Fibroblast of villous mesenchyme (primary cell): ENCODE results near the gene FAAP20. TPM values are rescaled to one million over a fixed set of nuclear protein-coding genes. Genes with fewer than 3 reads are reported as not detected.

ENCODE experiments used
- DNase-seq: peaks from one replicate; pipeline ENCODE4 v3.0.0-alpha.2; 2010; ENCODE audit warnings: low read depth
- H3K4me3 ChIP-seq: 2 replicates; pipeline ENCODE4 v1.5.1; 2011; ENCODE audit warnings: low read depth, mild to moderate bottlenecking, low read length
- total RNA-seq: library from RNA; depleted of rRNA; stranded (reverse); fragments of >200 nt; gene quantifications from 2 replicates; pipeline ENCODE4 v1.2.3, GENCODE V29; 2012
- TF ChIP-seq, protein P1 (sequence below): IDR thresholded peaks from 2 replicates; pipeline ENCODE4 v1.5.1; 2012; ENCODE audit warnings: low read depth, mild to moderate bottlenecking, low read length; ENCODE audit not compliant: insufficient read depth

The FAAP20 gene
- total RNA-seq, 1 donor = 20.7 TPM

- H3K4me3 ChIP-seq = peak overlapping the region; percentile 86
- TF ChIP-seq, protein P1, sequence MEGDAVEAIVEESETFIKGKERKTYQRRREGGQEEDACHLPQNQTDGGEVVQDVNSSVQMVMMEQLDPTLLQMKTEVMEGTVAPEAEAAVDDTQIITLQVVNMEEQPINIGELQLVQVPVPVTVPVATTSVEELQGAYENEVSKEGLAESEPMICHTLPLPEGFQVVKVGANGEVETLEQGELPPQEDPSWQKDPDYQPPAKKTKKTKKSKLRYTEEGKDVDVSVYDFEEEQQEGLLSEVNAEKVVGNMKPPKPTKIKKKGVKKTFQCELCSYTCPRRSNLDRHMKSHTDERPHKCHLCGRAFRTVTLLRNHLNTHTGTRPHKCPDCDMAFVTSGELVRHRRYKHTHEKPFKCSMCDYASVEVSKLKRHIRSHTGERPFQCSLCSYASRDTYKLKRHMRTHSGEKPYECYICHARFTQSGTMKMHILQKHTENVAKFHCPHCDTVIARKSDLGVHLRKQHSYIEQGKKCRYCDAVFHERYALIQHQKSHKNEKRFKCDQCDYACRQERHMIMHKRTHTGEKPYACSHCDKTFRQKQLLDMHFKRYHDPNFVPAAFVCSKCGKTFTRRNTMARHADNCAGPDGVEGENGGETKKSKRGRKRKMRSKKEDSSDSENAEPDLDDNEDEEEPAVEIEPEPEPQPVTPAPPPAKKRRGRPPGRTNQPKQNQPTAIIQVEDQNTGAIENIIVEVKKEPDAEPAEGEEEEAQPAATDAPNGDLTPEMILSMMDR = no peak
- DNase-seq = no peak
Observed at GRCh38 chr1:2233468-2233867, 38.9 kb upstream of the FAAP20 start.

DNA sequence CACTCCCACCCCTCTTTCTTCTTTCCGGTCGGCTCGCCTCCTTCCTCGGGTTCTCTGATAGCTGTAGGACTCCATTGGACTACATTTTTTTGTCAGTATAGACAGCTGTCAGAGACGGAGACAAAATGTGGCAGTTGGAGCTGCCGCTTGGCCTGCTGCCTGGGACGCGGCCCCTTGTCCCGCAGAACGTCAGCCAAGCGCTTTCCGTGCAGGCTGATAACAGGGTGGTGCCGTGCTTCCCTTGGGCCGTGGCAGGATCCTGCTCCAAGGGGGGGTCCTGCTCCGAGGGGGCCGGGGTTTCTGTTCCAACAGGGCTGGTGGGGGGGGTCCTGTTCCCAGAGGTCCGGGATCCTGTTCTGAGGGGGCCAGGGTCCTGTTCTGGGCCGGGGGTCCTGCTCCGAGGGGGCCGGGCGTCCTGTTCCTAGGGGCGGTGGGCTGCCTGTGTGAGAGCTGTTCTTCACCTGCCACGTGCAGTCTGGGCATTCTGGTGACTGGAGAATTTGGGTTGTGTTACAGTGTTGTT is 38.4 kb upstream of the FAAP20 start:
- TF ChIP-seq, protein P1 = no peak
- DNase-seq = no peak

DNA sequence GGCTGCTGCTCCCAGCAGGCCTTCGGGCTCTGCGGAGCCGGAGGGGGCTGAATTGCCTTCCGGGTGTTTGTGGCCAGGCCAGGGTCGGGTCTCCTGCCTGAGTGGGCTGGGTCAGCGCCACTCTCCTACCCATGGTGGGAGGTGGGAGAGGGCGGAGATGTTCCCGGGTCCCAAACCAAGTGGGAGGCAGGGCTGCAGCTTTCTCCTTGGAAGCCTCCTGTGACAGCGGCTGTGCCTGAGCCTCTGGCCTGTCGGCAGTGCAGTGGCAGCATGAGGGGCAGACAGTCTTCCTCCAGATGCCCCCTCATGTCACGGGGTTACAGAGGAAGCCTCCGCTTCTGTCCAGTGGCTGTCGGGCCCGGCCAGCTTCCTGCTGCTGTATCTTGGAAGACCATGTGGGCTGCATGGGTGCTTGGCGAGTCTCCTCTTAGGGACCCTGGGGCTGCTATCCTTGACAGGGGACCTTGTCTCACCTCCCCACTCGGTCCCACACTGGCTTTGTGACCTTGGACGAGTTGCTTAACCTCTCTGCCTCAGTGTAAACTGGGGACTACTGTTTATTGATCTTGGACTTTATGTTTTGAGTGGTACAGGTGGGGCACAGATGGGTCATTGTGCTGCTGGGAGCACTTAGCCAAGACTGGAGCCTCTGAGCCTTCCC is 37.8 kb upstream of the FAAP20 start:
- peak overlapping the region; percentile 86 for H3K4me3 ChIP-seq
- TF ChIP-seq, protein P1 = no peak
- DNase-seq = no peak

More for the DNA sequence above, 38.4 kb upstream of the FAAP20 start:
- H3K4me3 ChIP-seq = peak overlapping the region; percentile 86

- DNase-seq = peak; percentile 92
- peak overlapping the region; percentile 86 for H3K4me3 ChIP-seq
- TF ChIP-seq, protein P1 = no peak
Observed at GRCh38 chr1:2231532-2232254, 37.1 kb upstream of the FAAP20 start.

- peak; percentile 57 for DNase-seq
- peak overlapping the region; percentile 86 for H3K4me3 ChIP-seq
- TF ChIP-seq, protein P1 = no peak
Observed at GRCh38 chr1:2230781-2231531, 36.4 kb upstream of the FAAP20 start.

DNA sequence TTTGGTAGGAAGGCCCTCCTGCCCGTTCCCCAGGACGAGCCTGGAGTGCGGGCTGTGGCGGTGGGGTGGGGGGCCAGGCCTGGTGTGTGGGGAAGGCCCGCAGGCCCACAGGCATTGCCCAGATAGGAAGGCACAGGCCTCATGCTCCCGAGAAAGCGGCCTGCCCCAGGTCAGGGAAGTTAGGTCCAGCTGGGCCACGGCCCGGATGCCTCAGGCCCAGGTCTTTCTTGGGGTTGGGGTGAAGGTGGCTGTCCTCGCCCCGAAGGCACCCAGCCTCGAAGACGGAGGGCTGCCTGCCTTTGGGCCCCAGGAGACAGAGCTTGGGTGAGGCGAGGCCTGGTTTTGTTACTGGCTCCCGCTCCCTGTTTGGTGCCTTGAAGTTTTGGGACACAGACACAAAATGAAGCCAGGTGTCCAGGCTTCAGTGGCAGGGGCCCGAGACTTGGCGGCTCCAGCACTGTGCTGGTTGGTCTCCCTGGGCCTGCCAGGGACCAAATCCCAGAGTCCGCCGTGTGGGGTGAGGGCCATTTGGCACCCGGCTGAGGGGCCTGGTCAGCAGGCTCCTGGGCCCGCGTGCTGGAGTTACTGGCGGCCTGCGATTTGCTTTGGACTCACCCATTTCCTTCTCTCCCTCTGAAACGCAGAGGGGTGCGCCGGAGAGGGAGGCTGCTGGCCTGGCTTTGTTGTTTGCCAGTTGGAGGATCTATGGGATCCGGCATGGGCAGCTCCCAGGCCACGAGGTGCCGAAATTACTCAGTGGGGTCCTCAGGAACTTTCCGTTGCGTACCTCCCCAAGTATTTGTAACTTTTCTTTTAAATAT is 35.5 kb upstream of the FAAP20 start:
- TF ChIP-seq, protein P1 = no peak
- peak; percentile 61 for DNase-seq
- H3K4me3 ChIP-seq = peak overlapping the region; percentile 86
